GM21529 (cell line): ENCODE data around the gene LCP2.
"Not testable (repeated sequence)": the region's sequence is repeated elsewhere in the genome, so short reads cannot be mapped to it uniquely, and the experiment has no call there.

Experiments
- ATAC-seq: cut with Tn5 transposase; IDR thresholded peaks from one replicate; pipeline ENCODE4 v1.9.1; 2021; ENCODE audit not compliant: unreplicated experiment

The LCP2 gene

GRCh38 chr5:170251462-170251861, 46.1 kb downstream of the LCP2 start:
- ATAC-seq, result no peak

- ATAC-seq, result no peak
Observed at GRCh38 chr5:170250810-170251317, 46.7 kb downstream of the LCP2 start.

- ATAC-seq, result no peak
Observed at GRCh38 chr5:170249355-170249754, 48.2 kb downstream of the LCP2 start.

- not testable (repeated sequence) for ATAC-seq
Observed at GRCh38 chr5:170248931-170249227, 48.7 kb downstream of the LCP2 start.

- no peak for ATAC-seq
Observed at GRCh38 chr5:170248172-170248930, 49.2 kb downstream of the LCP2 start.

GRCh38 chr5:170247363-170247762, 50.2 kb downstream of the LCP2 start:
- no peak for ATAC-seq

GRCh38 chr5:170246126-170246870, 51.3 kb downstream of the LCP2 start:
- no peak for ATAC-seq

- not testable (repeated sequence) for ATAC-seq
Observed at GRCh38 chr5:170245436-170245835, 52.1 kb downstream of the LCP2 start.

- no peak for ATAC-seq
Observed at GRCh38 chr5:170238456-170239196, 59.0 kb downstream of the LCP2 start.

GRCh38 chr5:170235876-170236864, 61.4 kb downstream of the LCP2 start:
- no peak for ATAC-seq

- no peak for ATAC-seq
Observed at GRCh38 chr5:170233358-170233892, 64.2 kb downstream of the LCP2 start.

GRCh38 chr5:170232786-170233185, 64.8 kb downstream of the LCP2 start, which contains the start of gene C5orf58:
C5orf58 (plus strand) TSS chr5:170232985; CDS start chr5:170234977, 1,992 bp downstream.
- no peak for ATAC-seq

- ATAC-seq, result no peak
Observed at GRCh38 chr5:170228762-170229435, 68.7 kb downstream of the LCP2 start.

- no peak for ATAC-seq
Observed at GRCh38 chr5:170226661-170227060, 70.9 kb downstream of the LCP2 start.

GRCh38 chr5:170226129-170226615, 71.4 kb downstream of the LCP2 start:
- ATAC-seq, result no peak

- no peak for ATAC-seq
Observed at GRCh38 chr5:170225326-170226128, 72.0 kb downstream of the LCP2 start.

GRCh38 chr5:170223906-170224305, 73.7 kb downstream of the LCP2 start:
- ATAC-seq, result no peak

- ATAC-seq, result no peak
Observed at GRCh38 chr5:170223360-170223759, 74.2 kb downstream of the LCP2 start.
